Common myeloid progenitor, CD34-positive (primary cell): ENCODE measurements around the gene DBP.
A peak's percentile ranks its signal among the peaks of the same experiment; 100 is the strongest.

ENCODE experiments used
- CTCF ChIA-PET: fragments of 350-600 bp; sonication (Branson Sonifier 250); formaldehyde crosslinking; loops from one replicate; lab custom pipeline; 2021; ENCODE audit warnings: antibody characterized with exemption; lab: Charles Lee
- POLR2A ChIA-PET: fragments of 350-600 bp; sonication (Branson Sonifier 250); formaldehyde crosslinking; loops from one replicate; lab custom pipeline; 2021; ENCODE audit warnings: antibody characterized with exemption; lab: Charles Lee
- DNase-seq, 3 donors: peaks; one replicate each; pipeline versions ENCODE4 v3.0.0 to v3.0.0-alpha.2; 2013
- H3K27ac ChIP-seq, 2 experiments: 1 replicate in 1 of 2; 2 replicates in 1 of 2; pipeline ENCODE4 v1.7.0; 2013; ENCODE audit warnings: inconsistent platforms in 2 of 2, low read length in 2 of 2, mild to moderate bottlenecking in 2 of 2, low read depth in 1 of 2, moderate library complexity in 1 of 2; ENCODE audit not compliant: severe bottlenecking in 2 of 2, insufficient read depth in 1 of 2, poor library complexity in 1 of 2
- H3K27me3 ChIP-seq, 5 experiments: replicated peaks in 2 of 5; 1 replicate in 3 of 5; 2 replicates in 2 of 5; pipeline versions ENCODE4 v1.6.1 to v1.7.0; 2013; ENCODE audit warnings: low read length in 4 of 5, mild to moderate bottlenecking in 2 of 5, moderate library complexity in 2 of 5, inconsistent platforms in 1 of 5; ENCODE audit not compliant: insufficient read depth in 5 of 5, control insufficient read depth in 4 of 5
- H3K36me3 ChIP-seq, 4 experiments: 1 replicate in 2 of 4; 2 replicates in 2 of 4; pipeline versions ENCODE4 v1.6.1 to v1.7.0; 2013; ENCODE audit warnings: low read length in 3 of 4, control low read depth in 1 of 4, mild to moderate bottlenecking in 1 of 4; ENCODE audit not compliant: control insufficient read depth in 4 of 4, insufficient read depth in 4 of 4
- H3K4me1 ChIP-seq, 4 experiments: 1 replicate in 3 of 4; 2 replicates in 1 of 4; pipeline versions ENCODE4 v1.6.1 to v1.7.1; 2013; ENCODE audit warnings: low read length in 3 of 4, mild to moderate bottlenecking in 3 of 4, control low read depth in 1 of 4, inconsistent platforms in 1 of 4, moderate library complexity in 1 of 4; ENCODE audit not compliant: control insufficient read depth in 4 of 4, insufficient read depth in 4 of 4; ENCODE audit errors: control extremely low read depth in 1 of 4
- H3K4me3 ChIP-seq, 7 experiments: 1 replicate in 4 of 7; 2 replicates in 3 of 7; pipeline versions ENCODE4 v1.5.1 to v1.7.0; 2013; ENCODE audit warnings: mild to moderate bottlenecking in 7 of 7, low read length in 6 of 7, moderate library complexity in 6 of 7, inconsistent platforms in 2 of 7, low read depth in 2 of 7, control low read depth in 1 of 7; ENCODE audit not compliant: insufficient read depth in 4 of 7, control insufficient read depth in 1 of 7; ENCODE audit errors: extremely low read depth in 1 of 7
- H3K9me3 ChIP-seq, 5 experiments: 1 replicate in 4 of 5; 2 replicates in 1 of 5; pipeline versions ENCODE4 v1.6.1 to v1.7.1; 2013; ENCODE audit warnings: low read length in 4 of 5, mild to moderate bottlenecking in 2 of 5, inconsistent platforms in 1 of 5, low read depth in 1 of 5, moderate library complexity in 1 of 5; ENCODE audit not compliant: control insufficient read depth in 4 of 5, insufficient read depth in 2 of 5; ENCODE audit errors: control extremely low read depth in 1 of 5
- WGBS: methylation state at CpG from one replicate; pipeline ENCODE4 v1.1.5; 2013; ENCODE audit not compliant: insufficient coverage; 5-methylcytosine and 5-hydroxymethylcytosine counted together

The DBP gene

GRCh38 chr19:48650974-48651682 is 13.9 kb upstream of the DBP start:
- Histone ChIP-seq H3K4me3 (no peak overlapping the region), H3K36me3 (no peaks in the 10 kb centered on the region), H3K27me3 (no peaks in the 10 kb centered on the region), H3K4me1 (peaks cover 3 to 29% (median 11%) of the 10 kb centered on the region in 4 experiments), H3K27ac (no peak overlapping the region), H3K9me3 (no peaks in the 10 kb centered on the region)
- CTCF ChIA-PET: interaction anchor here (1.3 to 3.9 kb wide), 2 partner anchors 24 to 45 kb away, joined by 3 to 19 read pairs; partner anchors contain the start of gene FUT2
- POLR2A ChIA-PET: interaction anchor here (0.6 kb wide), 1 partner anchor 1674 kb away, joined by 3 read pairs; no protein-coding TSS in a partner anchor
- DNase-seq: no peak
- WGBS: 89% methylated on average over 9 of the region's 12 CpGs

GRCh38 chr19:48648134-48648533 is 11.0 kb upstream of the DBP start:
- no peak overlapping the region for H3K4me3 ChIP-seq
- CTCF ChIA-PET: no interaction called here
- H3K36me3 ChIP-seq: no peaks in the 10 kb centered on the region
- no peaks in the 10 kb centered on the region for H3K27me3 ChIP-seq
- no peak for DNase-seq
- H3K27ac ChIP-seq: no peak overlapping the region
- peaks cover 3 to 35% (median 25%) of the 10 kb centered on the region in 4 experiments for H3K4me1 ChIP-seq
- 100% methylated on average over 1 of the region's 2 CpGs for WGBS
- POLR2A ChIA-PET: no interaction called here
- no peaks in the 10 kb centered on the region for H3K9me3 ChIP-seq

- ChIA-PET CTCF (interaction anchor here (1.3 to 4.5 kb wide), 4 partner anchors 13 to 198 kb away, joined by 4 to 40 read pairs (median 12); no protein-coding TSS in a partner anchor), POLR2A (interaction anchor here (0.6 to 1.5 kb wide), 2 partner anchors 9 to 324 kb away, joined by 3 to 5 read pairs; no protein-coding TSS in a partner anchor)
- no peak overlapping the region for H3K27ac ChIP-seq
- no peaks in the 10 kb centered on the region for H3K9me3 ChIP-seq
- H3K4me1 ChIP-seq: peaks cover 3 to 27% (median 22%) of the 10 kb centered on the region in 4 experiments
- 25% methylated on average over 4 of the region's 10 CpGs for WGBS
- H3K4me3 ChIP-seq: peak overlapping the region in 3 of 7 experiments; percentile 69 to 82 (median 79)
- no peaks in the 10 kb centered on the region for H3K27me3 ChIP-seq
- H3K36me3 ChIP-seq: no peaks in the 10 kb centered on the region
- DNase-seq: no peak
Measured at GRCh38 chr19:48646722-48647216, 9.6 kb upstream of the DBP start.

- no peaks in the 10 kb centered on the region for H3K36me3 ChIP-seq
- peaks cover 3 to 27% (median 22%) of the 10 kb centered on the region in 4 experiments for H3K4me1 ChIP-seq
- WGBS: 0% methylated on average over 19 of the region's 33 CpGs
- no peaks in the 10 kb centered on the region for H3K27me3 ChIP-seq
- H3K9me3 ChIP-seq: no peaks in the 10 kb centered on the region
- peak; percentile 87 to 94 (median 94) for DNase-seq
- CTCF ChIA-PET: interaction anchor here (0.6 to 4.5 kb wide), 15 partner anchors 12 to 207 kb away, joined by 3 to 40 read pairs (median 4); no protein-coding TSS in a partner anchor
- H3K4me3 ChIP-seq: peak within 1 kb of the TSS; percentile 47 to 82 (median 59)
- H3K27ac ChIP-seq: peak within 1 kb of the TSS in 1 of 2 experiments; percentile 61
- POLR2A ChIA-PET: interaction anchor here (0.5 to 1.5 kb wide), 3 partner anchors 8 to 325 kb away, joined by 3 to 5 read pairs (median 3); no protein-coding TSS in a partner anchor
Measured at GRCh38 chr19:48646001-48646721, 9.0 kb upstream of the DBP start, which contains the start of gene CA11. Gene CA11 (minus strand): TSS chr19:48646187. CDS start chr19:48645632, 555 bp downstream.

GRCh38 chr19:48645620-48646000 is 8.4 kb upstream of the DBP start:
- POLR2A ChIA-PET: interaction anchor here (0.5 to 1.5 kb wide), 2 partner anchors 8 to 13 kb away, joined by 3 to 5 read pairs; no protein-coding TSS in a partner anchor
- Histone ChIP-seq H3K27me3 (no peaks in the 10 kb centered on the region), H3K9me3 (no peaks in the 10 kb centered on the region), H3K4me1 (peaks cover 3 to 27% (median 22%) of the 10 kb centered on the region in 4 experiments), H3K36me3 (no peaks in the 10 kb centered on the region), H3K27ac (peak overlapping the region in 1 of 2 experiments; percentile 43), H3K4me3 (peak overlapping the region; percentile 40 to 82 (median 59))
- DNase-seq: no peak
- CTCF ChIA-PET: interaction anchor here (0.6 to 4.5 kb wide), 15 partner anchors 12 to 208 kb away, joined by 3 to 40 read pairs (median 4); no protein-coding TSS in a partner anchor
- WGBS: 0% methylated on average over 5 of the region's 6 CpGs

GRCh38 chr19:48644839-48645619 is 7.8 kb upstream of the DBP start:
- POLR2A ChIA-PET: interaction anchor here (0.6 kb wide), 1 partner anchor 150 kb away, joined by 3 read pairs; no protein-coding TSS in a partner anchor

More at GRCh38 chr19:48644839-48645619, 7.8 kb upstream of the DBP start:
- Histone ChIP-seq H3K36me3 (no peaks in the 10 kb centered on the region), H3K4me3 (peak overlapping the region; percentile 40 to 82 (median 59)), H3K4me1 (peaks cover 3 to 27% (median 22%) of the 10 kb centered on the region in 4 experiments), H3K27me3 (no peaks in the 10 kb centered on the region), H3K27ac (peak overlapping the region in 1 of 2 experiments; percentile 43), H3K9me3 (no peaks in the 10 kb centered on the region)
- DNase-seq: peak; percentile 81 to 90 (median 89)
- CTCF ChIA-PET: interaction anchor here (0.8 to 4.5 kb wide), 11 partner anchors 11 to 198 kb away, joined by 3 to 40 read pairs (median 8); no protein-coding TSS in a partner anchor
- 0% methylated on average over 19 of the region's 25 CpGs for WGBS
